Astrocyte (in vitro differentiated cells and primary cell): ENCODE results near the gene FHIT. TPM values are rescaled to one million over a fixed set of nuclear protein-coding genes. Genes with fewer than 3 reads are reported as not detected.

ENCODE experiments used
- DNase-seq: peaks from one replicate; pipeline ENCODE4 v3.0.0-alpha.2; 2010; ENCODE audit warnings: low read depth
- FAIRE-seq: peaks from 2 replicates; lab custom pipeline; 2011; peaks lifted over from hg19 to GRCh38; lab: Jason Lieb, UNC
- H2AFZ ChIP-seq: 2 replicates; pipeline ENCODE4 v1.6.0; 2012; ENCODE audit warnings: low read depth, low read length, inconsistent platforms
- H3K27ac ChIP-seq: 2 replicates; pipeline ENCODE4 v1.5.1; 2011; ENCODE audit warnings: low read depth, low read length, inconsistent platforms
- H3K27me3 ChIP-seq: 2 replicates; pipeline ENCODE4 v1.6.0; 2011; ENCODE audit warnings: low read length, inconsistent platforms; ENCODE audit not compliant: insufficient read depth
- H3K36me3 ChIP-seq: 2 replicates; pipeline ENCODE4 v1.5.1; 2011; ENCODE audit warnings: low read length, inconsistent platforms; ENCODE audit not compliant: insufficient read depth
- H3K4me1 ChIP-seq: 2 replicates; pipeline ENCODE4 v1.5.1; 2011; ENCODE audit warnings: low read length, inconsistent platforms; ENCODE audit not compliant: insufficient read depth
- H3K4me2 ChIP-seq: 2 replicates; pipeline ENCODE4 v1.6.0; 2012; ENCODE audit warnings: low read length, inconsistent platforms
- H3K4me3 ChIP-seq: 2 replicates; pipeline ENCODE4 v1.5.1; 2011; ENCODE audit warnings: low read depth, mild to moderate bottlenecking, low read length, inconsistent platforms; ENCODE audit not compliant: insufficient read depth
- H3K79me2 ChIP-seq: 2 replicates; pipeline ENCODE4 v1.6.0; 2012; ENCODE audit warnings: mild to moderate bottlenecking, low read length, inconsistent platforms; ENCODE audit not compliant: insufficient read depth
- H3K9ac ChIP-seq: 2 replicates; pipeline ENCODE4 v1.6.0; 2012; ENCODE audit warnings: mild to moderate bottlenecking, low read length, inconsistent platforms
- H3K9me3 ChIP-seq: 2 replicates; pipeline ENCODE4 v1.5.1; 2012; ENCODE audit warnings: low read depth, mild to moderate bottlenecking, low read length, inconsistent platforms; ENCODE audit not compliant: insufficient read depth
- H4K20me1 ChIP-seq: 2 replicates; pipeline ENCODE4 v1.6.0; 2012; ENCODE audit warnings: low read length, inconsistent platforms; ENCODE audit not compliant: insufficient read depth
- H3K27ac Mint-ChIP-seq: one replicate; pipeline ENCODE4 v1.8.0; 2021; ENCODE audit warnings: mild to moderate bottlenecking, mixed read lengths; ENCODE audit not compliant: unreplicated experiment
- H3K27me3 Mint-ChIP-seq: one replicate; pipeline ENCODE4 v1.8.0; 2021; ENCODE audit warnings: low read depth, mixed read lengths; ENCODE audit not compliant: unreplicated experiment
- H3K36me3 Mint-ChIP-seq: one replicate; pipeline ENCODE4 v1.8.0; 2021; ENCODE audit warnings: low read depth, mixed read lengths; ENCODE audit not compliant: unreplicated experiment
- H3K4me1 Mint-ChIP-seq: one replicate; pipeline ENCODE4 v1.8.0; 2021; ENCODE audit warnings: low read depth, mixed read lengths; ENCODE audit not compliant: unreplicated experiment
- H3K4me3 Mint-ChIP-seq: one replicate; pipeline ENCODE4 v1.8.0; 2021; ENCODE audit warnings: mild to moderate bottlenecking, moderate library complexity, mixed read lengths; ENCODE audit not compliant: unreplicated experiment
- H3K9me3 Mint-ChIP-seq: one replicate; pipeline ENCODE4 v1.8.0; 2021; ENCODE audit warnings: mild to moderate bottlenecking, mixed read lengths; ENCODE audit not compliant: unreplicated experiment
- CTCF ChIP-seq: IDR thresholded peaks from 2 replicates; pipeline ENCODE4 v1.5.1; 2011; ENCODE audit warnings: low read depth, mild to moderate bottlenecking, inconsistent platforms, low read length, moderate library complexity; ENCODE audit not compliant: insufficient read depth
- EZH2 ChIP-seq: IDR thresholded peaks from 2 replicates; pipeline ENCODE4 v1.6.1; 2012; ENCODE audit warnings: mild to moderate bottlenecking, low read length, inconsistent platforms; ENCODE audit not compliant: insufficient read depth
- microRNA-seq: library from miRNA; unstranded; fragments of <30 nt; microRNA quantifications from one replicate; pipeline ENCODE4 v1.2.0, GENCODE V29; 2020
- total RNA-seq: library from RNA; stranded (reverse); gene quantifications from 2 replicates; pipeline ENCODE4 v1.2.1, GENCODE V29; 2021

The FHIT gene
- total RNA-seq, 1 donor from 2014 or later: 6.7 TPM

- H3K36me3 ChIP-seq: no peaks in the 10 kb centered on the region
- no peak overlapping the region for H3K4me2 ChIP-seq
- Mint-ChIP-seq H3K27ac (no peak overlapping the region), H3K4me3 (no peak overlapping the region), H3K9me3 (no peaks in the 10 kb centered on the region), H3K27me3 (peaks cover 7% of the 10 kb centered on the region), H3K4me1 (no peaks in the 10 kb centered on the region), H3K36me3 (no peaks in the 10 kb centered on the region)
- H3K27ac ChIP-seq: no peak overlapping the region
- no peak overlapping the region for H2AFZ ChIP-seq
- H3K9me3 ChIP-seq: no peaks in the 10 kb centered on the region
- H3K9ac ChIP-seq: no peak overlapping the region
- DNase-seq (no peak), FAIRE-seq (no peak)
- TF ChIP-seq EZH2: no peak
- TF ChIP-seq CTCF: no peak
- H3K4me3 ChIP-seq: no peak overlapping the region
- H3K79me2 ChIP-seq: no peaks in the 10 kb centered on the region
- H3K4me1 ChIP-seq: no peaks in the 10 kb centered on the region
- no peaks in the 10 kb centered on the region for H4K20me1 ChIP-seq
- H3K27me3 ChIP-seq: no peaks in the 10 kb centered on the region
These were observed 1547.0 kb downstream of the FHIT start for GRCh38 chr3:59704292-59704691.

DNA sequence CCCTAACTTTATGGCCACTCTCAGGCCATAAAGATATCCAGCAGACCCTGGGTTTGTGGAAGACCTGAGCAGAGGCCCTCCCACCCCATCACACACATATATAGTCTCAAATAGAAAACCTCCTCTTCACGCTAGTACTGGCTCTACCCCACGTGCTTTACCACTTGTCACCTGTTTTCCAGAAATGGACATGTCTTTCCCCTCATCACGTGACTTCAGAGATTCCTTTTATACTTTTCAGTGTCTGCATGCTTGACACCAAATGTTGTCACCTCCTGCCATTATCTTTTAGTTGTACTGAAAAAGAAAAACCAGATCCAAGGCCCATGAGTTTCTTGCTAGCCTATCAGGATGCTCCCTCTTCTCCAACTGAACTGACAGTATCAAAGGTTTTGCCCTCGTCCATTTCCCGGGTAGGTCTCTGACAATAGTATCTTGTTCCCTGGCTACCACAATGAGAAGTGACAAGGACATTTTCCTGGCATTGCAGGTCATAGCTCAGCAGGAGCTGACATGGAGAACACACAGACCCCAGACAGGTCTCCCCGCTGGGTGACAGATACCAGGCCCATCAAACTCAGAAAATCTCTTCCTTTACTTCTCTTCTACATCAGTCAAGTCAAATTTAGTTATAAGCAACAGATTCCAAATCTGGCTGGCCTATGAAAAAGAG is 1551.5 kb downstream of the FHIT start:
- H2AFZ ChIP-seq: no peak overlapping the region
- H3K9me3 ChIP-seq: no peaks in the 10 kb centered on the region
- Mint-ChIP-seq H3K27me3 (peaks cover 10% of the 10 kb centered on the region), H3K4me3 (no peak overlapping the region), H3K27ac (no peak overlapping the region), H3K4me1 (no peaks in the 10 kb centered on the region), H3K36me3 (peaks cover under 1% of the 10 kb centered on the region), H3K9me3 (peaks cover 2% of the 10 kb centered on the region)
- no peak overlapping the region for H3K9ac ChIP-seq
- H3K36me3 ChIP-seq: no peaks in the 10 kb centered on the region
- no peaks in the 10 kb centered on the region for H3K4me1 ChIP-seq
- no peaks in the 10 kb centered on the region for H3K79me2 ChIP-seq
- no peaks in the 10 kb centered on the region for H4K20me1 ChIP-seq
- no peaks in the 10 kb centered on the region for H3K27me3 ChIP-seq
- TF ChIP-seq EZH2: no peak
- TF ChIP-seq CTCF: no peak
- H3K4me3 ChIP-seq: no peak overlapping the region
- DNase-seq (no peak), FAIRE-seq (no peak)
- H3K4me2 ChIP-seq: no peak overlapping the region
- H3K27ac ChIP-seq: no peak overlapping the region

Small RNAs within 50 kb of the gene (microRNA-seq; reads per million reads assigned to microRNA genes)
- gene MIR548BB: not detected
